ENCODE results near the gene SOSTDC1.
"Not testable (repeated sequence)": the region's sequence is repeated elsewhere in the genome, so short reads cannot be mapped to it uniquely, and the experiment has no call there.

Gene SOSTDC1

DNA sequence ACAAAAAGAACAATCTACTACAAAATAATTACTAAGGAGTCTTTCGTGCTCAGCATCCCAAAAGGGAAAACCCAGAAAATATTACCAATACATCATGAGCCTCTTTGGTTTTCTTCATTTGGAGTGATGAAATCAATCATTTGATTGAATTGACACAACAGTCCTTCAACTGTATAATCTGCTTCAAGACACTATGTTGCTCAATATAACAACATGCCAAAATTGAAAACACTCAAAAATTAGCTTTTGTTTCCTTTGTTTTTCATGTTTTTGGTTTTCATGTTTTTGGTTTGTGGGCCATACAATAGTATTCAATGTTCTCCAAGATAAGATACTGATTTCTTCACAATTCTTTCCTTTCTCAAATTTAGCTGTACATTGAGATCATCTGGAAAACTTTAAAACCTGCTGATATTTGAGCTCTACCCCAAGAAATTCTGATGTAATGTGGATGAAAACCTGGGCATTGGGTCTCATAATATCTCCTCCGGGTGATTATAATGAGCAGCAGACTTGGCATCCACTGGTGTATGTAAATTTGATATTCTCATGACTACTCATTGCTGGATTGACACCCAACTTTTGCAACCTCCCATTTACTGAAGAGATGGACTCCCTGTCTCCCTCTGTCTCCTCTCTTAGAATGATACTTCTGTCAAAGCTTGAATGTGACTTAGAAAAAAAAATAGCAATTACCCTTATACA is 4.6 kb downstream of the SOSTDC1 start:
- DNase-seq: no peak

DNA sequence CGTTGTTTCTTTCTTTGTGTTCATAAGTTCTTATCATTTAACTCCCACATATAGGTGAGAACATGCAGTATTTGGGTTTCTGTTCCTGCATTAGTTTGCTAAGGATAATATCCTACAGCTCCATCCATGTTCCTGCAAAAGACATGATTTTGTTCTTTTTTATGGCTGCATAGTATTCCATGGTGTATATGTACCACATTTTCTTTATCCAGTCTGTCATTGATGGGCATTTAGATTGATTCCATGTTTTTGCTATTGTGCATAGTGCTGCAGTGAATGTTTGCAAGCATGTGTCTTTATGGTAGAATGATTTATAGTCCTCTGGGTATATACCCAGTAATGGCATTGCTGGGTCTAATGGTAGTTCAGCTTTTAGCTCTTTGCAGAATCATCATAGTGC is 9.2 kb downstream of the SOSTDC1 start:
- not testable (repeated sequence) for DNase-seq

DNA sequence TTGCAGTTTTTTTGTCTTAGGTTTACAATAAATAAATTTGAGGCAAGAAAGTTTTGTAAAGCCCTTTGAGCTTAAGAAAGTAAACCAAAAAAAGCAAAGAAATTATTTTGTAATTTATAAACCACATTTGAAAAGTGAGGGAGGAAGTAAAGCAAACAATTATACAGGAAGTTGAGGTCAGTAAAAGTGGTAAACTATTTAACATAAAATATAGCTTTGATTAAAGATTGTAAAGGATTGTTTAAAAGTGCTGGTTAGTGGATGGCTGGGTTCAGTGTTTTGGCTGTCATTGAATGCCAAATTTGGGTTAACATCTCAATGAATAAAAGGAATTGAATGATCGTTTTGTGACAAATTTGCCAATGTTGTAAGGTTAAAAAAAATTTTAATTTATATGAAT is 9.9 kb downstream of the SOSTDC1 start:
- DNase-seq: peak; percentile 9

DNA sequence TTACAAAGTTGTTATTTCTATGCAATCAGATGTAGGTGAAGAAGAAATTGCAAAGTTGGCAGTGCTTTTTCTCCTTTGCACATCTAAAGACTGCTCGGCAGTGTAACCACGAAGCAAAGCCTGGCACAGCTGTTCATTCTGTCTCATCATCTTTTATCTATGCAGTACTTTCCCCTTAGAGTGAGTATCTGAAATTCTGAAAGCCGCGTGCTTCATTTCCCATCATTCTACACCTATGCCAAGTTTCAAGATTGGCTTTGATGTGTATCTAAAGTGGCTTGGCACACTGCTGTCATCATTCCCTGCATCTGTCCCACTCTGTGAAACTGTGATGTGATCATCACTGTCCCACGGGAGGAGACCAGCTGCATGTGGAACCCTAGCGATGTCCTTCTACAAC is 15.2 kb downstream of the SOSTDC1 start:
- DNase-seq: no peak

DNA sequence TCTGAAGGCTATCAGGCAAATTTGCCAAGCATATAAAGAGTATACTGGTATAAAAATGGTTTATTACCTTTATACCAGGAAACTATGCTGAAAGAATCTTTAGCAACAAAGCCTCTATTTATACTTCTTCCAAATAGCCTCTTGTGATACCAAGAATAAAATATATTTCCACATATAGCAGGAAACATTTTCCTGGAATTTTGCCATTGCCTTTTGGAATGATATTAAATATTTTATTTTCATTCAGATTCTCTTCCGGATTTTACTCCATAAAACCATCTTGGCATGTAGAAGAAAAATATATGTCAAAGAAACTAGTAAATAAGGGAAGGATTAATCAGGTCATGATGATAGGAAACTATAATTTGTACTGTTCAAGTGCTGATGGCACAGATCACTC is 17.7 kb downstream of the SOSTDC1 start:
- DNase-seq: no peak

DNA sequence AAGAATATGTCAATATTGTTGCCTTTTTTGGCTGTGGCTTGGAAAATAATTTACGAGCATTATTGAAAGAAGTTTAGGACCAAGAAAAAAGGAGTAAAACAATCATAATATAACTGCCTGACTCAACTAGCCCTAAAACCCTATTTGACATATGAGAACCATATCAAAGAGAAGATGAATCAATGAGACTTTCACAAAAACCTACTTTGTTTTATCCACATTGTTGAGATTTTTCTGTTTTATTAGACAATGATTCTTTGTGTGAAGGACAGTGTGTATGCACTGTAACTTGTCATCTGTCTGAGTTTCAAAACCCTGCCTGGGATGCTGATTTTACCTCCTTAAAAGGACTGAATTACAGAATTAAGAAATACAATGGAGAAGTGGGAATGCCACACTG is 19.0 kb downstream of the SOSTDC1 start:
- no peak for DNase-seq

DNA sequence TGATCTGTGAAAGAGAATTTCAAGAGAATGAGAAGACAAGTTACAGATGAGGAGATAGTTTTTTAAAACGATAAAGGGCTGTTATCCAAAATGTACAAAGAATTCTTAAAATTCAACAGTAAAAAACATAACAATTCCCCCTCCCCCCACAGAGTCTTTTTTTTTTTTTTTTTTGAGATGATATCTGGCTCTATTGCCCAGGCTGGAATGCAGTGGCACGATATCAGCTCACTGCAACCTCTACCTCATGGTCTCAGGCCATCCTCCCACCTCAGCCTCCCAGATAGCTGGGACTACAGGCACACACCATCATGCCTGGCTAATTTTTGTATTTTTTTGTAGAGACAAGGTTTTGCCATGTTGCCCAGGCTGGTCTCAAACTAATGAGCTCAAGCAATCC is 21.7 kb downstream of the SOSTDC1 start:
- DNase-seq: not testable (repeated sequence)

DNA sequence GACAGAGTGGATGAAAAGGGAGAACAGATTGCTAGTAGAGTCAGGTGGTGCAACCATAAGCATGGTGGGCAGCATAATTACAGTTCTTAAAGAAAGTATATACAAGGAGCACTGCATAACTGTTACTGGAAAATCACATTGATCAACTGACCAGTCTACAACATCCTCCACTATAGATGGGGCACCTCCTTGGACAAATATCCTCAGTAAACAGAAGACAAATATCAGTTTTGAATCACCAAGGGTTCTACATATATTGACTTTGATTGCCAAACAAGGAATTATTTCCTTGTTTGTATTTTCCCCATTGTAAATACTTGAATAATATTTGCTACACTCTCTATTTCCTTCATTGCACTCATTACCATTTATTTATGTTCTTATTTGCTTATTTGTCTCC is 26.6 kb downstream of the SOSTDC1 start:
- DNase-seq: no peak

DNA sequence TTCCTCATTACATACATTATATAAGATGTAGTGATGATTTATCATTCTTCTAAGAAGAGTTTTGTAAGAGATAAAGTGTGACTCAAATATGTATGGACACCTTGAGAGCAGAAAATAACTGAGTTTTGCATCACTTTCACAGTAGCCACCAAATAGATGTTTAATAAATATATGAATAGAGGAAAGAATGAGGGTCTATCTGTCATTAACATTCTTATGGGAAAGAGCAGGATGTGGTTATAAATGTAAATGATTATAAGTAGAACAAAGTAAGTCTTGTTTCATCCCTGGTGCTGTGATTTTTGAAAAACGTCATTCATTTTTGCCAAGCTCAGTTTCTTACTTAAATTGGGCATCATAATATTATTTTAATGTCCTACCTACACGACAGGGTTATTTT is 29.2 kb downstream of the SOSTDC1 start:
- no peak for DNase-seq

DNA sequence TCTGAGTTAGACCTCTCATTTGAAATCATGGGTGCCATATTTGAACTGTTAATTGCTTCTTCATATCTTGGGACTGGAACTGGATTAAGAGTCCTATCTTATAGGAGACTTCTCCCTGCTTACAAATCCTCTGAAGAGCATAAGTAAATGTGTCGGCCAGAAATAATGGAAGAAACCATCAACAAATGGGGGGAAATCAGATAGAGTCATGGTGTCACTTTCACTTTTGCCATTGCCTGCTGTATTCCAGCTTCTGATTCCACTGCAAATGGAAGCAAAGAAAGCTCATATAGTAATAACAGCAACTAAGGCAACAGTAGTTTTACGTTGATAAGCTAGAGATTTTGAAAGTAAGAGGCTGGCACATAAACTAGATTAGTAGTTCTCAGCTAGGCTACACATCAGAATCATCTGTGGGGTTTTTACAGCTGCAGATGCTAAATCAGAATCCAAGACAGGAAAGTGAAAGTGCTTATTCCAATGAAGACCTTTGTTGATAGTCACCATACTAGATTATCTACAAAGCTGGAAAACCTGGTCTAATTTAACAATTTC is 31.9 kb downstream of the SOSTDC1 start:
- no peak for DNase-seq

DNA sequence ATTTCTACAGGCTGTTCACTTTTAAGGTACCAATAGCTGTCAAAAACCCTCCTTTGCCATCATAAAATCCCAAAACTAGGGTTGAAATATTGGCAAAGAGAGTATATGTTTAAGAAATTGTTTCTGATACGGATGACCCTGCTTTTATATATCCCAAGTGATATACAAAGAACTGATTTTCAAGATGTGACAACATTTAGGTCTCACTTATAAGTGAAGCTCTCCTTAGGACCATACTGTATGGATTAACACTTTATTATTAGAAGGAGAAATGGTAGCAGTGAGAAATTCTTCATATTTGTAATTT is 33.2 kb downstream of the SOSTDC1 start:
- DNase-seq: no peak

DNA sequence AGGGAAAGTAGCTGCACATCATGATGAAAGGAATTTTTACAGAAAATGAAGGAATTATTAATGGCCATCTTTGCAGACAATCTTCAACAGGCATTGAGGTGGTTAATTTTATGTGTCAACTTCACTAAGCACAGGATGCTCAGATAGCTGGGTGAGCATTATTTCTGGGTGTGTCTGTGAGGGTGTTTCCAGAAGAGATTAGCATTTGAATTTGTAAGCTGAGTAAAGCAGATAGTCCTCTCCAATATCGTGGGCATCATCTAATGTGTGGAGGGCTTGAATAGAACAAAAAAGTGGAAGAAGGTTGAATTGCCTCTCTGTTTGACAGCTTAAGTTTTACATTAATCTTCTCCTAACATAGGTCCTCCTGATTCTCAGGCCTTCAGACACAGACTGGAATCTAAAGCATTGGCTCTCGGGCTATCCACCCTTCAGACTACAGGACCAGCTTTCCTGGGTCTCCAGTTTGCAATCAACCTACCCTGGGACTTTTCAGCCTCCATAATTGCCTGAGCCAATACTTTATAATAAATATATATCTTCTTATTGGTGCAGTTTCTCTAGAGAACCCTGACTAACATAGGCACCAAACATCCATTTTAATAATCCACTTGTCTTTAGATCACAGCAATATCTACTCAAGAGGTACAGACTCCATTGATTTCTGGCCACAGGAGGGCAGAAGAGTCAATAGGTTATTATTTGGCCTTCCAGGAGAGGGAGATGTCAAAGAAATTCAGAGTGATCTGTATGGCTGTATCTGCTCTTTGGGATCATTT is 33.7 kb downstream of the SOSTDC1 start:
- peak; percentile 77 for DNase-seq

DNA sequence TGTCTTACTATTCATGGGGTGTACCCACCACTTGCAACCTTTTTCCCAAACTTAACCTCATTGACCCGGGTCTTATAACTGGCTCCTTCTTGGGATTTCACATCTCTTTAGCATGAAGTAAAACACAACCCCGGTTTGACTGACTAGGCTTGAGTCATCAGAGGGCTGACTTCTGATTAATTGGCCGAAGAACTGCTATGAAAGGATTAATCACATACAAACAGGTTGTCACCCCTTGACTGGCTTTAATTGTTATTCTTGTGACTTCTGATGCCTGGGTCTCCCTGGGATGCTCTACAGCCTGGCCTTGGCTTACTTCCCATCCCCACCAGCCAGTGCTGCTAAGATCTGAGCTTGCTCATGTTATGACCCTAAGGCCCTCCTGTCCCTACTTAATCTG is 35.4 kb downstream of the SOSTDC1 start:
- no peak for DNase-seq

DNA sequence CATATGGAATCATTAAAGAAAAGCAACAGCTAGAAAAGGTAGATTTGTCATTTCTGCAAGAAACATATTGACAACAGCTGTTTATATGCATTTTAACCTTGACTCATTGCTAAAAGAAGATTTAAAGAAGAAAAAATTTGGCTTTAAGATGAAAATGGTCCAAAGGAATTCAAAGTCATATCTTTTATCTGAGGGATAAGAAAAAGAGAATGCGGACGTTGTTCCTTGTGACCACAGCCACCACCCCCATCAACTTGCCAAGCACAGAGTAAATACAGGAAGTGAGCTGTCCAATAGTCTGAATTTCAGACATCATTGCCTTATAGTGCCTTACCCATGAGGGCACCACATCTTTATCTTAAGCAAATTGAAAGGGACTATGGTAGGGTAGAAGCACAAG is 36.9 kb downstream of the SOSTDC1 start:
- peak; percentile 57 for DNase-seq

DNA sequence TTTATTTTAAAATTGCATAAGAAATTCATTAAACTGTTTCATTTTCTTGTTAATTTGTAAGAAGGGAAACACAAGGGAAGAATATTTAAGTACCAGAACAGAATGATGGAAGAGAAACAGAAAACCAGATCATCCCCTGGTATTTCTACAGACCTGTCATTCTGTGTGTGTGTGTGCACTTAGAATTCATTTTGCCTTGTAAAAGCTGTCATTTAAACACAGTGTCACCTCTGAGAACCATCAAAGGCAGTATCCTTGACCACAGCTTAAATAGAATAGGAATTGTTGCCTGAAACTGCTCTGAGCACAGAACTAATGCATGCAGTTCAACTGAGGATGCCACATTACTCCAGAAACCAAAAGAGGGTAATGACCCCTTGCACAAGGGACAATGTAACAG is 37.4 kb downstream of the SOSTDC1 start:
- DNase-seq: no peak

DNA sequence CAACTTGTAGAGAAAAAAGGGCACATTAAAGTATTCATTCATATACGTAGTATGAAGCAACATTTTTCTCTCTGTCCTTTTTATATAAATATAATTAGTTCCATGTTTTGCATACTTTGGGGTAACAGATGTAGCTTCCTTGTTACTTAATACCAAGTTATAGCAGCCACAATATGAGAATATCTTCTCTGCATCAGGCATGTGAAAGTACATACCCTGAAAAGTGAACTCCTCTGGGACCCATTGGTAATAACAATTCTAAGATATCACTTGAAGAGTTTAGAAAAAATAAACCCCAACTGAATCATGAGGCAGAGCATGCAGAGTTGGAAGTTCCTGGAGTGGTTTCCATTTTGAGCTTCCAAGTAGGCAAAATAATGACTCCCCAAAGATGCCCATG is 41.8 kb downstream of the SOSTDC1 start:
- DNase-seq: no peak

DNA sequence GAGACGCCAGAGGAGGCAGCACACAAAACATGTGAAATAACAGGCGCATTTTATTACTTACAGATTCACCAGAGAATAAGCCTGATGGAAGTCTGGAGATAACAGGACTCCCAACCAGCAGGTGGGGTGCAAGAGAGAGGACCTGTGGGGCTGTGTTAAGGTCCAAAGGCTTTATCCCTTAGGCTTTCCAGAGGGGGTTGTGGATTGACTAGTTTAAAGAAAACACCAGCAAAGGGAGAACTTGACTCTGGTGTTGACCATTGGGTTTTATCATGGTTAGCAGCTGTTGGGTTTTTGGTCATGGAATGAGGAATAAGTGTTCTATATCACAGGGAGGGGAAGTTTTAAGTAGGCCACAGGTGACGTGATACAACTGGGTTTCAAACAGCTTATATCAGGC is 42.6 kb downstream of the SOSTDC1 start:
- no peak for DNase-seq

DNA sequence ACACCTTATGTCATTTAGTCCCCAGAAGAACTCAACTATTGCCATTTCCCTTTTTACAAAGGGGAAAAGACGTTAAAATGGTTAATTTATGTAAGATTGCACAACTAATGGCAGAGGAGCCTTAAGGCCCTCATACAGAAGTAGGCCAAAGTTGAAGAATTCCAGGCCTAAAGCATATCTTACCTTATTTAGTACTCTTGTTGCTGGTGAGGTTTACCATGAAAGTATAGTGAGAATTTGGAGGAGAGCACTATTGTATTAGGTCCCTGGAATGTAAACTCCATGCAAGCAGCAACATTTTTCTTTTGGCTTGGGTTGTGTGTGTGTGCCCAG is 43.5 kb downstream of the SOSTDC1 start:
- DNase-seq: peak; percentile 36

DNA sequence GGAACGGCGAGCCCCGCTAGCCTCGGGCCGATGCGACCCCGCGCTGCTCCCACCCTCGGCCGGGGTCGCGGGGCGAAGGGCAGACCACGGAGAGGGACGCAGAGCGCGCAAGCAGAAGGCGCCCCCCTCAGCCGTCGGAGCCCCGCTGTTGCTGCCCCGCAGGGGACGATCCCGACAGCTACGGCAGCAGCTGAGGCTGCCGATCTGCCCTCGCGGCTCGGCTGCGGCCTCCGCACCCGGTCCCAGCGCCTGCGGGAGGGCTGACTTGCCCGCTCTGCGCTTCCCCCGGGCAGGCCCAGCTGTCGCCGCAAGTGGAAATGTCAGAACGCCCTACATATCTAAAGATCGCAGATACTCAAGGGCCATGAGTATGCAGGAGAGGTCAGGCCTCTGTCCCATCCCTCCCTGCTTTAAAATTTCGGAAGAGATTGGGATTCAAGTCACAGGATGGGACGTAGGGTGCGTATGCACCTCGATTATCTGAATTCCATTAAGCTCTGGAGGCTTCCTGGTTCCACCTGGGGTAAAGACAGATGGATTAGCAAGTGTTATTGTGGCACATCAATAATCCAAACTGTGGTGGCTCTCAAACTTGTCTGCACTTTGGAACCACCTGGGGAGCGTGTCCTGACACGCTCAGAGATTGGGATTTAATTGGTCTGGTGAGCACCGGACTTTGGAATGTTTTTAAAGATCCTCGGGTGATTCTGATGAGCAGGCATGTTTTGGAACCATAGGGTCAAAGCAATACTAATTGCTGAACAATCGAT is 44.0 kb downstream of the SOSTDC1 start, which contains the start of gene CRPPA:
Gene CRPPA (minus strand): TSS at position 206 of the 770 bp plus-strand sequence. CDS start 216 bp downstream, outside the sequence.
- peak; percentile 62 for DNase-seq

DNA sequence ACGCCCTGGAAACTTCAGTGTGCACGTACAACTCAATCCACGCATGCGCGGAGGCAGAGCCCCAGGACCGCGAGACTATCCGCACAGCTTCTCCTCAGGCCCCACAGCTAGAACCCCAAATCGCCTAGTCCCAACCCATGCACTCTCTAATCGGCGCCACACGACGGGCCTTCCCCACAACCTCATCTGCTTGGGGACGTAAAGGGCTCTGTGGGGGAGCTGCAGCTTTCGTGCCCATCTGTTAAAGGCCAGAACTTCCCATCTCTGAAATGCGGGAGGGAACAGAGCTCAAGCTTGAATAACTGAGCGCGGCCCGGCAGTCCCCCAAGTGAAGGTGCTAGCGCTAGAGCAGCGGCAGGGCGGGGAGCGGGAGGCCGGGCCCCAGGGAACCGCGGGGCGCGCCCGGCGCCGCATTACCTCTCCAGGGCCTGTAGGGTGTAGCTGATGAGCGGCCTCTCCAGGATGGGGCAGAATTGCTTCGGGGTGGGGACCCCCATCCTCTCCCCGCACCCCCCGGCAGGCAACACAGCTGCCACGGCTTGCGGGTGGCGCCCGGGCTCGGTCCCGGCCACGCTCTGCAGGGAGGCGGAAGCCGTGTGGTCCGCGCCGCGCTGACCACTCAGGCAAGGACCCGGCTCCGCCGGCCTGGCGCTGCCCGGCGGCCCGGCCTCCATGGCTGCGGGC is 44.7 kb downstream of the SOSTDC1 start:
- DNase-seq: peak; percentile 98

DNA sequence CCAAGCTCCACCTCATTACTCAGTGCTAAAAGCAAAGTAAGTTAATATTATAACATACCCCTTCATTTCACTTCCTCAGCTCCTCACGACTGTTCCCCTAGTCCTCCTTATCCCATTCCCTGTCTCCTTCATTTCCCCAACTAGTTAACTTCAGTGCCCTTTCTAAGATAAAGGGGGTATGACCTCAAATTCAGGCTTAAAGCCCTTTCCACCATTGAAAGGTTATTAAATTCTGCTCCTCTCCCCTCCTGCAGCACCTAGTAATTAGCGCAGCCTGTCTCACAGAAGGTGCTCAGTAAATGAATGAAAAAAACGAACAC is 45.2 kb downstream of the SOSTDC1 start:
- no peak for DNase-seq

DNA sequence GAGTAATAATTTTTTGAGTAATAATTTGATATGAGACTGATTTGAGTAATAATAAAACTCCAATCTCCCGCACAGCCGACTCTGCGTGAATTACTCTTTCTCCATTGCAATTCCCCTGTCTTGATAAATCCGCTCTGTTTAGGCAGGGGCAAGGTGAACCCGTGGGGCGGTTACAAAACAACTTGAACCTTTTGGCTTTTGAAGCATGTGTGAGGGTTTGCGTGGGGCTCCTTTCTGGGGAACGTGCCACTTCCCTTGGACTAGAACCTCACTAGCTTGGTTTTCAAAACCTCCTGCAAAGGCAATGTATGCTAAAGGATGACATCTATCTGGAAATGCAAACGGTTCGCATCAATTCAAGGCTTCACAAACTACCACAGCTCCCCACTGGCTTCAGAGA is 45.7 kb downstream of the SOSTDC1 start:
- peak; percentile 24 for DNase-seq

DNA sequence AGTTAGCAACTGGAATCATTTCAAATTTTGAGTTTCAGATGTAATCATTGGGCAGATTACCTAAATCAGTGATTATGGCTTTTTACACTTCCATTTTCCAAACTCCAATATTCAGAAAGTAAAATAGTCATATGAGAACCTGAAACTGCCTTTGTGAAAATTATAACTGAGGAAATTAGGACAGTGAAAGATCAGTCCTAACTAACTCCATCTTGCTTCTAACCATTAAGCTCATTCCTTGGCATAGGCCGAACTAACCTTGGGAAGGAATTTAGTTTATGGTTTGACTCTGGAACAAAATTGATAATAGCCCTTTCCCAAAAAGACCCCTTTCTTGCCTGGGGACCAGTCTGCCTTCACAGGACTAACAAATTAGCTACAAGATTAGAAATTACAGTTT is 46.4 kb downstream of the SOSTDC1 start:
- DNase-seq: no peak
